SK-N-MC (cell line): Measurements from ENCODE around the gene MYO5C.

Experiments
- EZH2 ChIP-seq: fragments of 200-600 bp; sonication (generic); IDR thresholded peaks from one replicate; pipeline ENCODE4 v1.6.1; 2017; ENCODE audit warnings: antibody characterized with exemption
- FOXP2 ChIP-seq: optimal IDR thresholded peaks from 2 replicates; pipeline ENCODE3; 2011; ENCODE audit warnings: mild to moderate bottlenecking, moderate library complexity; ENCODE audit not compliant: insufficient read depth; ENCODE audit errors: extremely low read length, control extremely low read depth
- POLR2AphosphoS5 ChIP-seq: IDR thresholded peaks from 2 replicates; pipeline ENCODE4 v1.6.1; 2012; ENCODE audit warnings: mild to moderate bottlenecking, low read depth, low read length, borderline replicate concordance

DNA sequence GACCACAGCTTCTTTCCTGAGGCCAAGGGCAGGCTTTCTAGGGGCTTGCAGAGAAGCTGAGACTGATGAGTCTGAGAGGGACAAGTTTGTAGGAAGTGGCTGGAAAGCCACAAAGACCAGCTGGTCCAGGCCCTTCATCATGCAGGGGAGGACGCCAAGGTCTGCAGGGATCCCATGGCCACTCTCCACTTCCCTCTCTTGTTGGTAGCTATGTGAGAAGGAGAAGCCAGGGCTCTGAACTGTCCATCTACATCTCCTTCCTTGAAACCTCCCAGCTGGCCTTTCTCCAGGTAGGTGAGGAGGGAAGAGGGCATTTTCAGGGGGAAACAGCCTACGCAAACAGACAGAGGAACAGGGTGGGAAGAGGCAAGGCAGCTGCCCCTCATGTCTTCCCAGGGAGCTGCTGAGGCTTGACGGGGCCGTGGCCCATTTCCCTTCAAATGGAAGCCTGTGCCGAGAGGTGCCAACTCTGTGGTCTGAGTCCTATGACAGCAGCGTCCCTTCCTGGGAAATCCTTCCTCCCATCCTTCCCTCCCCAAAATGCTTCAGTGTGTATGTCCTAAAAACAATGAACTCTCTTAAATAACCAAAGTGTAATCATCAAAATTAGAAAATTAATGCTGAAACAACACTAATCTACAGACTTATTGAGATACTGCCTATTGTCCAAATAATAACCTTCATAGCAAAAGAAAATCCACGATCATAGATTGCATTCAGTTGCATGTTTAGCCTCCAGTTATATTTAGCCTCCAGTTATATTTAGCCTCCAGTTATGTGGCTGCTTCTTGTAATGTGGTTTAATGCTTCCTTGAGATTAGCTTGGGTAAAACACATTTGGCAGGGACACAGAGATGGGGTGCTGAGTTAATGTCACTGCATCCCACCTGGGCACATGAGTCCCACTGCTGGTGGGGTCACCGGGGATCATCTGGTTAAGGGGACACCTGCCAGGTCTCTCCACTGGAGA, 140.4 kb downstream of the MYO5C start:
- TF ChIP-seq EZH2 (no peak), POLR2AphosphoS5 (no peak), FOXP2 (no peak)
